GM12892 (cell line): ENCODE results near the gene MAML1. TPM values are rescaled to one million over a fixed set of nuclear protein-coding genes. Genes with fewer than 3 reads are reported as not detected.
"Not testable (repeated sequence)": the region's sequence is repeated elsewhere in the genome, so short reads cannot be mapped to it uniquely, and the experiment has no call there.

ENCODE experiments used
- DNase-seq: peaks from one replicate; pipeline ENCODE4 v3.0.0; 2011; ENCODE audit not compliant: insufficient read length
- FAIRE-seq: peaks from 2 replicates; lab custom pipeline; 2011; peaks lifted over from hg19 to GRCh38; lab: Jason Lieb, UNC
- POLR2A ChIP-seq: IDR thresholded peaks from 2 replicates; pipeline ENCODE4 v1.6.1; 2011; ENCODE audit warnings: low read depth, low read length, control low read depth
- POLR2AphosphoS5 ChIP-seq: IDR thresholded peaks from 2 replicates; pipeline ENCODE4 v1.6.1; 2011; ENCODE audit warnings: low read depth, low read length, control low read depth
- TAF1 ChIP-seq: IDR thresholded peaks from 2 replicates; pipeline ENCODE4 v1.6.1; 2011; ENCODE audit warnings: low read depth, mild to moderate bottlenecking, control low read depth, low read length, borderline replicate concordance
- polyA plus RNA-seq: library from polyadenylated mRNA; unstranded; fragments of >200 nt; gene quantifications from one replicate; pipeline ENCODE4 v1.2.1, GENCODE V29; 2012; ENCODE audit warnings: missing spikeins, inconsistent platforms; ENCODE audit not compliant: missing spikeins

The MAML1 gene
- 7.5 TPM for polyA plus RNA-seq

- TF ChIP-seq TAF1, result peak; percentile 97
- peak; percentile 41; the same call in 1 of the 2 replicates for TF ChIP-seq POLR2AphosphoS5
- TF ChIP-seq POLR2A, result peak; percentile 77
- DNase-seq, result peak; percentile 92
- FAIRE-seq, result peak; percentile 89
Measured at GRCh38 chr5:179732412-179732917, at the start of gene MAML1. Gene MAML1 (plus strand): TSS chr5:179732822. CDS start chr5:179733113, 291 bp downstream.

GRCh38 chr5:179689212-179689611 lies 43.4 kb upstream of the MAML1 start:
- not testable (repeated sequence) for DNase-seq, FAIRE-seq

- TF ChIP-seq POLR2A, result no peak
- no peak for TF ChIP-seq TAF1
- no peak for TF ChIP-seq POLR2AphosphoS5
- FAIRE-seq (no peak), DNase-seq (no peak)
Measured at GRCh38 chr5:179694561-179694960, 38.1 kb upstream of the MAML1 start.

GRCh38 chr5:179696603-179697002 lies 36.0 kb upstream of the MAML1 start:
- FAIRE-seq, result no peak
- DNase-seq, result no peak
- no peak for TF ChIP-seq POLR2A
- no peak for TF ChIP-seq POLR2AphosphoS5

GRCh38 chr5:179697108-179697507 lies 35.5 kb upstream of the MAML1 start:
- TF ChIP-seq POLR2A (no peak), TAF1 (no peak), POLR2AphosphoS5 (no peak)
- no peak for FAIRE-seq
- no peak for DNase-seq

- not testable (repeated sequence) for FAIRE-seq, DNase-seq
Measured at GRCh38 chr5:179697543-179697942, 35.1 kb upstream of the MAML1 start.

- peak; percentile 95 for FAIRE-seq
Measured at GRCh38 chr5:179697993-179698934, 34.4 kb upstream of the MAML1 start.

GRCh38 chr5:179698935-179699615 lies 33.5 kb upstream of the MAML1 start, which contains the start of gene CANX:
Gene CANX (plus strand): TSS chr5:179698967. CDS start chr5:179705682, 6,715 bp downstream.
- DNase-seq (no peak), FAIRE-seq (no peak)
- TF ChIP-seq POLR2A (peak; percentile 65), TAF1 (peak; percentile 91), POLR2AphosphoS5 (no peak; the same call in 1 of the 2 replicates)

More at GRCh38 chr5:179697993-179698934, 34.4 kb upstream of the MAML1 start:
- DNase-seq, result peak; percentile 97
- TF ChIP-seq TAF1, result peak; percentile 55; the same call in 1 of the 2 replicates
- peak; percentile 75 for TF ChIP-seq POLR2AphosphoS5
- TF ChIP-seq POLR2A, result peak; percentile 84

GRCh38 chr5:179699616-179700237 lies 32.9 kb upstream of the MAML1 start:
- no peak for TF ChIP-seq TAF1
- TF ChIP-seq POLR2AphosphoS5, result peak; percentile 92
- TF ChIP-seq POLR2A, result peak; percentile 86
- no peak for DNase-seq
- peak; percentile 38 for FAIRE-seq

GRCh38 chr5:179700401-179700918 lies 32.2 kb upstream of the MAML1 start:
- TF ChIP-seq POLR2AphosphoS5 (no peak), POLR2A (peak; percentile 17)
- FAIRE-seq (no peak), DNase-seq (no peak)

GRCh38 chr5:179716286-179716685 lies 16.3 kb upstream of the MAML1 start:
- no peak for TF ChIP-seq TAF1
- TF ChIP-seq POLR2AphosphoS5, result no peak
- no peak for TF ChIP-seq POLR2A
- no peak for FAIRE-seq

More at GRCh38 chr5:179716286-179716685, 16.3 kb upstream of the MAML1 start:
- DNase-seq, result no peak
